B cell (primary cell): ENCODE results near the gene KAT8. TPM values are rescaled to one million over a fixed set of nuclear protein-coding genes. Genes with fewer than 3 reads are reported as not detected.

Source experiments
- ATAC-seq: fragments of 200-7000 bp; cut with Tn5 transposase; one replicate; pipeline ENCODE4 v1.10.0; 2021; ENCODE audit warnings: low read depth, mild to moderate bottlenecking, moderate number of reproducible peaks, moderate library complexity
- CTCF ChIA-PET: fragments of 350-600 bp; sonication (Branson Sonifier 250); formaldehyde crosslinking; loops from one replicate; lab custom pipeline; 2021; ENCODE audit warnings: antibody characterized with exemption, inconsistent platforms; lab: Charles Lee
- POLR2A ChIA-PET: fragments of 350-600 bp; sonication (Branson Sonifier 250); formaldehyde crosslinking; loops from one replicate; lab custom pipeline; 2021; ENCODE audit warnings: antibody characterized with exemption; lab: Charles Lee
- DNase-seq: peaks from one replicate; pipeline ENCODE4 v3.0.0; 2013
- H2AFZ ChIP-seq: 2 replicates; pipeline ENCODE4 v1.6.1; 2012; ENCODE audit warnings: mild to moderate bottlenecking, low read depth, low read length; ENCODE audit not compliant: insufficient read depth, poor library complexity, severe bottlenecking
- H3K27ac ChIP-seq, 2 donors: 1 replicate in 1 of 2; 2 replicates in 1 of 2; pipeline ENCODE4 v1.5.1; 2012 to 2013; ENCODE audit warnings: low read length in 2 of 2, mild to moderate bottlenecking in 2 of 2, moderate library complexity in 1 of 2
- H3K27me3 ChIP-seq, 4 experiments: fragments of 200-600 bp in 1 of 4; sonication (generic) in 1 of 4; replicated peaks in 1 of 4; 1 replicate in 2 of 4; 2 replicates in 2 of 4; pipeline versions ENCODE4 v1.6.1 to v1.7.0; 2013 to 2016; ENCODE audit warnings: low read length in 3 of 4, mild to moderate bottlenecking in 2 of 4, mixed read lengths in 1 of 4, moderate library complexity in 1 of 4; ENCODE audit not compliant: insufficient read depth in 4 of 4, control insufficient read depth in 3 of 4; ENCODE audit errors: control extremely low read depth in 1 of 4
- H3K36me3 ChIP-seq, 2 experiments: replicated peaks in 1 of 2; 1 replicate in 1 of 2; 2 replicates in 1 of 2; pipeline versions ENCODE4 v1.6.1 to v1.7.1; 2013; ENCODE audit warnings: low read length in 1 of 2; ENCODE audit not compliant: insufficient read depth in 2 of 2, control insufficient read depth in 1 of 2; ENCODE audit errors: control extremely low read depth in 1 of 2, extremely low read depth in 1 of 2
- H3K4me1 ChIP-seq, 2 donors: fragments of 200-600 bp in 1 of 2; sonication (generic) in 1 of 2; 1 replicate in 1 of 2; 2 replicates in 1 of 2; pipeline versions ENCODE4 v1.5.1 to v1.6.1; 2013 to 2017; ENCODE audit warnings: low read length in 2 of 2; ENCODE audit not compliant: control insufficient read depth in 2 of 2, insufficient read depth in 2 of 2
- H3K4me2 ChIP-seq: replicated peaks from 2 replicates; pipeline ENCODE3; 2012; ENCODE audit warnings: mild to moderate bottlenecking, low read depth, low read length; ENCODE audit not compliant: poor library complexity, severe bottlenecking
- H3K4me3 ChIP-seq, 5 experiments: fragments of 200-600 bp in 1 of 5; sonication (generic) in 1 of 5; 1 replicate in 3 of 5; 2 replicates in 2 of 5; pipeline versions ENCODE4 v1.5.1 to v1.7.0; 2011 to 2016; ENCODE audit warnings: low read length in 4 of 5, mild to moderate bottlenecking in 4 of 5, low read depth in 2 of 5, control low read depth in 1 of 5, moderate library complexity in 1 of 5; ENCODE audit not compliant: insufficient read depth in 1 of 5; ENCODE audit errors: control extremely low read depth in 1 of 5, extremely low read depth in 1 of 5
- H3K79me2 ChIP-seq: fragments of 200-600 bp; sonication (generic); one replicate; pipeline ENCODE4 v1.6.0; 2016; ENCODE audit warnings: low read length; ENCODE audit not compliant: control insufficient read depth, insufficient read depth
- H3K9ac ChIP-seq: fragments of 200-600 bp; sonication (generic); 2 replicates; pipeline ENCODE4 v1.6.1; 2017; ENCODE audit warnings: mild to moderate bottlenecking, low read length, moderate library complexity
- H3K9me3 ChIP-seq, 3 donors: one replicate each; pipeline versions ENCODE4 v1.6.1 to v1.7.1; 2013; ENCODE audit warnings: low read length in 2 of 3; ENCODE audit not compliant: control insufficient read depth in 2 of 3, insufficient read depth in 1 of 3; ENCODE audit errors: control extremely low read depth in 1 of 3
- H4K20me1 ChIP-seq: 2 replicates; pipeline ENCODE4 v1.6.0; 2012; ENCODE audit warnings: mild to moderate bottlenecking, low read length; ENCODE audit not compliant: insufficient read depth, control insufficient read depth, poor library complexity, severe bottlenecking
- H3K27ac Mint-ChIP-seq: one replicate; pipeline ENCODE4 v1.8.0; 2021; ENCODE audit warnings: mixed read lengths
- H3K27me3 Mint-ChIP-seq: one replicate; pipeline ENCODE4 v1.8.0; 2021; ENCODE audit warnings: mixed read lengths
- H3K4me1 Mint-ChIP-seq: one replicate; pipeline ENCODE4 v1.8.0; 2021; ENCODE audit warnings: mixed read lengths
- H3K4me3 Mint-ChIP-seq: one replicate; pipeline ENCODE4 v1.8.0; 2021; ENCODE audit warnings: mixed read lengths
- H3K9me3 Mint-ChIP-seq: one replicate; pipeline ENCODE4 v1.8.0; 2022; ENCODE audit warnings: mixed read lengths; ENCODE audit not compliant: insufficient read depth
- CTCF ChIP-seq: fragments of 200-600 bp; IDR thresholded peaks from one replicate; pipeline ENCODE4 v1.8.0; 2022; ENCODE audit warnings: antibody characterized with exemption, mild to moderate bottlenecking
- EZH2 ChIP-seq: IDR thresholded peaks from 2 replicates; pipeline ENCODE4 v1.6.1; 2012; ENCODE audit warnings: borderline replicate concordance, low read depth, mild to moderate bottlenecking, moderate library complexity, low read length; ENCODE audit not compliant: insufficient read depth, poor library complexity, severe bottlenecking
- WGBS: methylation state at CpG from one replicate; pipeline ENCODE4 v1.1.5; 2013; ENCODE audit warnings: missing lambda C conversion rate; ENCODE audit not compliant: insufficient coverage; 5-methylcytosine and 5-hydroxymethylcytosine counted together
- intact Hi-C: fragments of 100-400 bp; cut with micrococcal nuclease; formaldehyde crosslinking; loops from one replicate; pipeline ENCODE4 v1.10.0; 2022
- polyA plus RNA-seq: library from polyadenylated mRNA; depleted of rRNA; stranded (reverse); fragments of >200 nt; gene quantifications from 2 replicates; pipeline ENCODE4 v1.2.3, GENCODE V29; 2012
- total RNA-seq, 2 donors: library from RNA; stranded (reverse); fragments of 120-200 nt in 1 of 2; gene quantifications; 1 replicate in 1 of 2; 2 replicates in 1 of 2; pipeline versions ENCODE4 v1.2.3 to v1.2.4, GENCODE V29; 2013 to 2022

KAT8 gene
- total and polyA plus RNA-seq, 2 donors (not counting 1 experiment from before 2014, with no cell fraction given), result 100.0 to 102 TPM

GRCh38 chr16:31114468-31114867 lies 3.0 kb upstream of the KAT8 start:
- H3K36me3 ChIP-seq, result peaks cover 1 to 34% of the 10 kb centered on the region in 2 experiments
- no peak overlapping the region for H3K4me2 ChIP-seq
- Mint-ChIP-seq H3K27ac (no peak overlapping the region), H3K9me3 (no peaks in the 10 kb centered on the region), H3K4me3 (no peak overlapping the region), H3K4me1 (peaks cover 19% of the 10 kb centered on the region), H3K27me3 (no peaks in the 10 kb centered on the region)
- H3K27ac ChIP-seq, result no peak overlapping the region
- H2AFZ ChIP-seq, result no peak overlapping the region
- TF ChIP-seq CTCF (no peak), EZH2 (no peak)
- no peaks in the 10 kb centered on the region for H3K27me3 ChIP-seq
- ATAC-seq (no peak), DNase-seq (no peak)
- no peak overlapping the region for H3K9ac ChIP-seq
- peaks cover 24% of the 10 kb centered on the region for H3K79me2 ChIP-seq
- intact Hi-C loops, result no loop called here
- no peak overlapping the region for H3K4me3 ChIP-seq
- no peaks in the 10 kb centered on the region for H3K9me3 ChIP-seq
- CTCF ChIA-PET, result interaction anchor here (0.8 kb wide), 1 partner anchor 27 kb away, joined by 3 read pairs; no protein-coding TSS in a partner anchor
- H4K20me1 ChIP-seq, result peaks cover 20% of the 10 kb centered on the region
- peaks cover 10 to 20% of the 10 kb centered on the region in 2 donors for H3K4me1 ChIP-seq
- POLR2A ChIA-PET, result interaction anchor here (0.6 kb wide), 1 partner anchor 132 kb away, joined by 3 read pairs; no protein-coding TSS in a partner anchor
- 93% methylated on average over 3 of the region's 8 CpGs for WGBS
